HepG2 (cell line): ENCODE measurements around the gene CKLF. TPM values are rescaled to one million over a fixed set of nuclear protein-coding genes. Genes with fewer than 3 reads are reported as not detected.

Source experiments
- AHDC1 ChIP-seq: sonication (generic); formaldehyde crosslinking; IDR thresholded peaks from 2 replicates; pipeline ENCODE4 v1.5.1; 2020; ENCODE audit warnings: mild to moderate bottlenecking, missing genetic modification reagents, borderline replicate concordance
- ATF7 ChIP-seq, 2 experiments: fragments of 450-650 bp in 1 of 2; sonication (generic) in 1 of 2; formaldehyde crosslinking in 1 of 2; IDR thresholded peaks; 2 replicates each; pipeline versions ENCODE4 v1.4.0 to v1.6.1; 2016 to 2020; ENCODE audit warnings: antibody characterized with exemption in 1 of 2, mild to moderate bottlenecking in 1 of 2, missing genetic modification reagents in 1 of 2
- ESRRA ChIP-seq: sonication (generic); formaldehyde crosslinking; IDR thresholded peaks from 2 replicates; pipeline ENCODE4 v1.5.1; 2020; ENCODE audit warnings: mild to moderate bottlenecking, low read depth, missing genetic modification reagents
- GATAD2A ChIP-seq: IDR thresholded peaks from 2 replicates; pipeline ENCODE4 v1.6.1; 2016
- HNF4A ChIP-seq: sonication (generic); formaldehyde crosslinking; IDR thresholded peaks from 2 replicates; pipeline ENCODE4 v1.4.0; 2020; ENCODE audit warnings: missing genetic modification reagents
- KLF9 ChIP-seq: IDR thresholded peaks from 2 replicates; pipeline ENCODE4 v1.6.1; 2016; ENCODE audit warnings: low read depth
- MXD4 ChIP-seq: IDR thresholded peaks from 2 replicates; pipeline ENCODE4 v1.6.1; 2016; ENCODE audit warnings: mild to moderate bottlenecking, missing biosample characterization, missing genetic modification reagents
- PAXIP1 ChIP-seq: sonication (generic); formaldehyde crosslinking; conservative IDR thresholded peaks from 2 replicates; pipeline ENCODE4 v1.4.0; 2020; ENCODE audit warnings: mild to moderate bottlenecking, missing genetic modification reagents, moderate library complexity
- PPARG ChIP-seq: conservative IDR thresholded peaks from 2 replicates; pipeline ENCODE4 v1.6.1; 2016; ENCODE audit warnings: missing biosample characterization, missing genetic modification reagents
- RARA ChIP-seq: IDR thresholded peaks from 2 replicates; pipeline ENCODE4 v1.6.1; 2016; ENCODE audit warnings: missing genetic modification reagents, missing compliant biosample characterization
- RBM39 ChIP-seq: fragments of 200-400 bp; formaldehyde crosslinking; IDR thresholded peaks from one replicate; pipeline ENCODE4 v1.6.1; 2018; ENCODE audit warnings: antibody characterized with exemption, mild to moderate bottlenecking, low read depth, low read length; ENCODE audit not compliant: poor library complexity, severe bottlenecking
- SAP130 ChIP-seq: IDR thresholded peaks from 2 replicates; pipeline ENCODE4 v1.6.1; 2016; ENCODE audit warnings: low read depth
- SMARCE1 ChIP-seq: fragments of 450-650 bp; IDR thresholded peaks from 2 replicates; pipeline ENCODE4 v1.6.1; 2017; ENCODE audit warnings: borderline replicate concordance
- ZNF234 ChIP-seq: sonication (generic); formaldehyde crosslinking; conservative IDR thresholded peaks from 2 replicates; pipeline ENCODE4 v1.5.1; 2020; ENCODE audit warnings: mild to moderate bottlenecking, missing genetic modification reagents
- ZNF281 ChIP-seq: sonication (generic); formaldehyde crosslinking; IDR thresholded peaks from 2 replicates; pipeline ENCODE4 v1.4.0; 2020; ENCODE audit warnings: missing genetic modification reagents, borderline replicate concordance
- ZNF546 ChIP-seq: sonication (generic); formaldehyde crosslinking; conservative IDR thresholded peaks from 2 replicates; pipeline ENCODE4 v1.8.1; 2023; ENCODE audit warnings: mild to moderate bottlenecking, missing genetic modification reagents
- ZSCAN29 ChIP-seq: sonication (generic); formaldehyde crosslinking; conservative IDR thresholded peaks from 2 replicates; pipeline ENCODE4 v1.4.0; 2020; ENCODE audit warnings: mild to moderate bottlenecking, missing genetic modification reagents
- polyA plus RNA-seq, 8 experiments: library from polyadenylated mRNA; depleted of rRNA in 3 of 8; stranded (reverse) in 7 of 8; unstranded in 1 of 8; fragments of >200 nt; fragmentation: Illumina TruSeq in 4 of 8; extraction: Trizol in 4 of 8; gene quantifications; 2 replicates each; pipeline versions ENCODE4 v1.2.1 to v1.2.3, GENCODE V29; 2011 to 2016; ENCODE audit warnings: low read depth in 4 of 8, missing spikeins in 1 of 8, mixed read lengths in 1 of 8; ENCODE audit not compliant: insufficient read depth in 1 of 8
- total RNA-seq, 5 experiments: library from RNA; depleted of rRNA; stranded (reverse); fragments of >200 nt; fragmentation: Illumina TruSeq; extraction: Trizol; gene quantifications; 2 replicates each; pipeline ENCODE4 v1.2.3, GENCODE V29; 2016; ENCODE audit warnings: low read depth in 1 of 5

The CKLF gene
- total and polyA plus RNA-seq, 2 of the 13 experiments (the other 11 are each of a cell fraction or from before 2014, with no cell fraction given), result 120 to 167 TPM

- TF ChIP-seq KLF9 (CRISPR knock-in tag) (peak; percentile 90; the same call in 1 of the 2 replicates), HNF4A (peak; percentile 50), ESRRA (peak; percentile 83), ZSCAN29 (CRISPR knock-in tag) (no peak; the same call in 1 of the 2 replicates), ZNF546 (CRISPR knock-in tag) (peak; percentile 99), PAXIP1 (peak; percentile 54), ZNF234 (CRISPR knock-in tag) (peak; percentile 99), GATAD2A (CRISPR knock-in tag) (peak; percentile 48), SMARCE1 (no peak), MXD4 (CRISPR knock-in tag) (peak; percentile 95), ATF7 (IDR thresholded peaks at IDR 0.05) (no peak), ATF7 (CRISPR knock-in tag; IDR thresholded peaks at IDR 0.05) (peak; percentile 94), RBM39 (peak; percentile 82), PPARG (CRISPR knock-in tag) (peak; percentile 71; the same call in 1 of the 2 replicates), SAP130 (CRISPR knock-in tag) (peak; percentile 88), ZNF281 (CRISPR knock-in tag) (peak; percentile 26; the same call in 1 of the 2 replicates), RARA (CRISPR knock-in tag) (peak; percentile 71), AHDC1 (CRISPR knock-in tag) (0 out of 2 replicates have a peak, but pooled peaks have one; percentile 33)
Observed at GRCh38 chr16:66552286-66553177, at the start of gene CKLF (continued).
